Measurements from ENCODE around the gene CDK14.

CDK14 gene

GRCh38 chr7:91088691-91089090 is 492.6 kb downstream of the CDK14 start:
- TF ChIP-seq REST (IDR thresholded peaks at IDR 0.05; ENCODE audit: insufficient replicate concordance, low read depth) = no peak
- no peak for TF ChIP-seq GABPA (IDR thresholded peaks at IDR 0.05; ENCODE audit: low read depth)
- TF ChIP-seq CTCF (IDR thresholded peaks at IDR 0.05; ENCODE audit: insufficient read depth, low read length) = no peak
- no peak for TF ChIP-seq POLR2AphosphoS5 (IDR thresholded peaks at IDR 0.05; ENCODE audit: low read depth)
- no peak for TF ChIP-seq SPI1 (IDR thresholded peaks at IDR 0.05; ENCODE audit: borderline replicate concordance, low read depth)
- DNase-seq (ENCODE audit: low read depth in 1 of 2, low spot score in 1 of 2) = no peak
- Histone ChIP-seq H3K27me3 (ENCODE audit: insufficient read depth, poor library complexity, severe bottlenecking) (no peaks in the 10 kb centered on the region), H3K27ac (replicated peaks) (no peak overlapping the region), H3K4me3 (replicated peaks; ENCODE audit: insufficient read depth, low read length) (no peak overlapping the region)

- Histone ChIP-seq H3K27me3 (ENCODE audit: insufficient read depth, poor library complexity, severe bottlenecking) (no peaks in the 10 kb centered on the region), H3K27ac (replicated peaks) (no peak overlapping the region), H3K4me3 (replicated peaks; ENCODE audit: insufficient read depth, low read length) (no peak overlapping the region)
- TF ChIP-seq POLR2AphosphoS5 (IDR thresholded peaks at IDR 0.05; ENCODE audit: low read depth) (no peak), REST (IDR thresholded peaks at IDR 0.05; ENCODE audit: insufficient replicate concordance, low read depth) (no peak), CTCF (IDR thresholded peaks at IDR 0.05; ENCODE audit: insufficient read depth, low read length) (peak; percentile 43), SPI1 (IDR thresholded peaks at IDR 0.05; ENCODE audit: borderline replicate concordance, low read depth) (no peak), GABPA (IDR thresholded peaks at IDR 0.05; ENCODE audit: low read depth) (no peak)
- DNase-seq (ENCODE audit: low read depth in 1 of 2, low spot score in 1 of 2) = no peak
These were observed 493.4 kb downstream of the CDK14 start for GRCh38 chr7:91089382-91089963.

GRCh38 chr7:91090684-91091083 is 494.6 kb downstream of the CDK14 start:
- Histone ChIP-seq H3K4me3 (replicated peaks; ENCODE audit: insufficient read depth, low read length) (no peak overlapping the region), H3K27me3 (ENCODE audit: insufficient read depth, poor library complexity, severe bottlenecking) (no peaks in the 10 kb centered on the region), H3K27ac (replicated peaks) (no peak overlapping the region)
- no peak for DNase-seq (ENCODE audit: low read depth in 1 of 2, low spot score in 1 of 2)
- TF ChIP-seq SPI1 (IDR thresholded peaks at IDR 0.05; ENCODE audit: borderline replicate concordance, low read depth) (no peak), CTCF (IDR thresholded peaks at IDR 0.05; ENCODE audit: insufficient read depth, low read length) (no peak), POLR2AphosphoS5 (IDR thresholded peaks at IDR 0.05; ENCODE audit: low read depth) (no peak), REST (IDR thresholded peaks at IDR 0.05; ENCODE audit: insufficient replicate concordance, low read depth) (no peak), GABPA (IDR thresholded peaks at IDR 0.05; ENCODE audit: low read depth) (no peak)
